ENCODE measurements around the gene TARS1. TPM values are rescaled to one million over a fixed set of nuclear protein-coding genes. Genes with fewer than 3 reads are reported as not detected.

Gene TARS1
- total and polyA plus RNA-seq, 2 of the 8 experiments (the other 6 are each of a cell fraction or from before 2014, with no cell fraction given): 94.4 to 445 TPM

GRCh38 chr5:33476992-33477391 lies 36.2 kb downstream of the TARS1 start:
- no peak overlapping the region for H2AK5ac ChIP-seq (ENCODE audit: low read depth, low read length)
- no peaks in the 10 kb centered on the region for H3K79me2 ChIP-seq (ENCODE audit: control insufficient read depth in 1 of 2, insufficient read depth in 2 of 2, low read length in 2 of 2)
- H4K91ac ChIP-seq (replicated peaks; ENCODE audit: insufficient read length, low read length): no peak overlapping the region
- WGBS, 2 experiments (ENCODE audit: extremely low coverage in 1 of 2, insufficient coverage in 1 of 2, insufficient read length in 1 of 2, insufficient replicate concordance in 2 of 2, low coverage in 1 of 2, low lambda C conversion rate in 2 of 2, missing lambda C conversion rate in 1 of 2): 95% methylated on average over 3 of the region's 3 CpGs; no CpG with 5 or more reads in 1 of the 2 experiments
- H3K9ac ChIP-seq (replicated peaks in 1 of 4; ENCODE audit: extremely low read depth in 1 of 4, low read depth in 3 of 4, low read length in 3 of 4): no peak overlapping the region
- ChIA-PET POLR2A (ENCODE audit: partially characterized antibody) (interaction anchor here (0.9 to 2.1 kb wide), 7 partner anchors 8 to 35 kb away, joined by 3 to 8 read pairs (median 5); no protein-coding TSS in a partner anchor), CTCF (ENCODE audit: partially characterized antibody) (interaction anchor here (0.6 to 1.5 kb wide), 4 partner anchors 16 to 86 kb away, joined by 3 to 4 read pairs (median 4); no protein-coding TSS in a partner anchor)
- no peaks in the 10 kb centered on the region for H4K20me1 ChIP-seq (replicated peaks in 1 of 2; ENCODE audit: control insufficient read depth in 1 of 2, insufficient read depth in 2 of 2, low read length in 2 of 2)
- H2BK20ac ChIP-seq (ENCODE audit: low read length): no peak overlapping the region
- H4K8ac ChIP-seq (ENCODE audit: extremely low read depth, insufficient read depth, low read length): no peak overlapping the region
- H2BK12ac ChIP-seq (ENCODE audit: low read depth, low read length): no peak overlapping the region
- no peak overlapping the region for H3K4me3 ChIP-seq (ENCODE audit: extremely low read depth in 1 of 4, insufficient read depth in 2 of 4, low read depth in 3 of 4, low read length in 4 of 4)
- no peak overlapping the region for H3K18ac ChIP-seq (ENCODE audit: extremely low read depth, low read length)
- TF ChIP-seq POU5F1 (IDR thresholded peaks at IDR 0.05; ENCODE audit: low read depth, low read length): no peak
- no peak for TF ChIP-seq TCF12 (IDR thresholded peaks at IDR 0.05; ENCODE audit: low read depth, low read length)
- TF ChIP-seq JUND (IDR thresholded peaks at IDR 0.05; ENCODE audit: low read length): no peak
- no peak for TF ChIP-seq KDM1A (IDR thresholded peaks at IDR 0.05; ENCODE audit: borderline replicate concordance, low read length)
- no peak overlapping the region for H3K56ac ChIP-seq (replicated peaks; ENCODE audit: insufficient read length, low read depth, low read length)
- no peak overlapping the region for H3K27ac ChIP-seq (ENCODE audit: low read depth, low read length)
- H3K27me3 ChIP-seq (replicated peaks in 1 of 4; ENCODE audit: control insufficient read depth in 3 of 4, extremely low read depth in 1 of 4, insufficient read depth in 3 of 4, low read length in 3 of 4): no peaks in the 10 kb centered on the region
- DNase-seq (ENCODE audit: low read depth in 1 of 2, low spot score in 2 of 2) (no peak), FAIRE-seq (no peak)
- H3K23me2 ChIP-seq (ENCODE audit: low read depth, low read length): peaks cover 2% of the 10 kb centered on the region; the same call in 1 of the 2 replicates
- H3K9me3 ChIP-seq (ENCODE audit: insufficient read depth in 2 of 2, low read depth in 1 of 2, low read length in 1 of 2): no peaks in the 10 kb centered on the region
- no peak overlapping the region for H3K23ac ChIP-seq (ENCODE audit: insufficient read length)
- no peak overlapping the region for H4K5ac ChIP-seq (ENCODE audit: insufficient read length, low read depth, low read length)
- peaks cover 0 to 9% (median 0%) of the 10 kb centered on the region in 4 experiments; a peak in 1 of 7 replicates for H3K4me1 ChIP-seq (replicated peaks in 1 of 4; ENCODE audit: control insufficient read depth in 3 of 4, insufficient read depth in 4 of 4, low read length in 3 of 4)
- peaks cover 2 to 78% (median 23%) of the 10 kb centered on the region in 4 experiments for H3K36me3 ChIP-seq (ENCODE audit: control insufficient read depth in 2 of 4, insufficient read depth in 4 of 4, low read length in 3 of 4)
- no peak overlapping the region for H2BK120ac ChIP-seq (replicated peaks; ENCODE audit: low read depth, low read length)
- no peak overlapping the region for H2AFZ ChIP-seq (ENCODE audit: low read length)
- H2BK15ac ChIP-seq (ENCODE audit: low read length): no peak overlapping the region
- no peak overlapping the region for H3K4ac ChIP-seq (replicated peaks; ENCODE audit: insufficient read length, low read depth, low read length)
- no peaks in the 10 kb centered on the region for H3K79me1 ChIP-seq (ENCODE audit: low read depth, low read length)
- no peak overlapping the region for H3K14ac ChIP-seq (ENCODE audit: insufficient read length)
- no peak overlapping the region for H3K4me2 ChIP-seq (ENCODE audit: insufficient read depth in 1 of 2, low read depth in 2 of 2, low read length in 2 of 2)
- no peak overlapping the region for H2BK5ac ChIP-seq (ENCODE audit: low read depth, low read length)
